SU-DHL-6 (cell line): ENCODE data around the gene ARHGAP5.
A peak's percentile ranks its signal among the peaks of the same experiment; 100 is the strongest.

Experiments used
- H2AFZ ChIP-seq: fragments of 200-600 bp; sonication (generic); 2 replicates; pipeline ENCODE4 v1.6.1; 2014; ENCODE audit warnings: low read depth, mild to moderate bottlenecking, moderate library complexity, mixed read lengths, antibody characterized with exemption, low read length; ENCODE audit not compliant: severe bottlenecking
- H3F3A ChIP-seq: fragments of 200-600 bp; shearing (Covaris generic); 2 replicates; pipeline ENCODE4 v1.6.0; 2016; ENCODE audit warnings: antibody characterized with exemption, mild to moderate bottlenecking; ENCODE audit not compliant: insufficient read depth
- H3K27ac ChIP-seq: fragments of 200-600 bp; sonication (generic); 2 replicates; pipeline ENCODE4 v1.5.1; 2016; ENCODE audit warnings: low read depth, mild to moderate bottlenecking, low read length, moderate library complexity, mixed read lengths
- H3K27me3 ChIP-seq: fragments of 200-600 bp; sonication (generic), shearing (Covaris generic); 2 replicates; pipeline ENCODE4 v1.6.0; 2014; ENCODE audit warnings: mild to moderate bottlenecking, low read length
- H3K36me3 ChIP-seq: fragments of 200-600 bp; sonication (generic); 2 replicates; pipeline ENCODE4 v1.6.1; 2014; ENCODE audit warnings: mild to moderate bottlenecking, low read length, mixed read lengths
- H3K4me2 ChIP-seq: fragments of 300-600, 200-600 bp; shearing (Covaris generic), sonication (generic); 2 replicates; pipeline ENCODE4 v1.6.0; 2014; ENCODE audit warnings: low read length, low read depth, mild to moderate bottlenecking; ENCODE audit not compliant: poor library complexity, severe bottlenecking
- H3K4me3 ChIP-seq: fragments of 200-600 bp; sonication (generic); 2 replicates; pipeline ENCODE4 v1.5.1; 2014; ENCODE audit warnings: antibody characterized with exemption, low read length, mild to moderate bottlenecking, mixed read lengths; ENCODE audit not compliant: insufficient read depth, poor library complexity, severe bottlenecking
- H3K79me2 ChIP-seq: fragments of 200-600 bp; sonication (generic); 2 replicates; pipeline ENCODE4 v1.6.1; 2014; ENCODE audit warnings: mild to moderate bottlenecking, low read length, moderate library complexity; ENCODE audit not compliant: insufficient read depth
- H3K9ac ChIP-seq: fragments of 200-600 bp; sonication (generic); 2 replicates; pipeline ENCODE4 v1.7.0; 2014; ENCODE audit warnings: mild to moderate bottlenecking, low read length
- H3K9me2 ChIP-seq: fragments of 200-600 bp; sonication (generic); replicated peaks from 2 replicates; pipeline ENCODE4 v1.6.1; 2014; ENCODE audit warnings: low read length; ENCODE audit not compliant: insufficient read depth
- H3K9me3 ChIP-seq: fragments of 200-600 bp; sonication (generic); 2 replicates; pipeline ENCODE4 v1.6.1; 2014; ENCODE audit warnings: low read length, mixed read lengths; ENCODE audit not compliant: insufficient read depth
- H4K20me1 ChIP-seq: fragments of 200-600 bp; sonication (generic); 2 replicates; pipeline ENCODE4 v1.6.1; 2014; ENCODE audit warnings: low read depth, mild to moderate bottlenecking, antibody characterized with exemption, low read length, moderate library complexity, mixed read lengths
- EZH2phosphoT487 ChIP-seq: fragments of 200-600 bp; sonication (generic), shearing (Covaris generic); conservative IDR thresholded peaks from 2 replicates; pipeline ENCODE4 v1.6.1; 2018; ENCODE audit warnings: mild to moderate bottlenecking, antibody characterized with exemption, low read length, moderate library complexity, mixed read lengths
- TF ChIP-seq, protein P1 (sequence below): fragments of 200-600 bp; sonication (generic); IDR thresholded peaks from one replicate; pipeline ENCODE4 v1.5.1; 2017; ENCODE audit warnings: antibody characterized with exemption, mild to moderate bottlenecking, low read length, moderate library complexity; ENCODE audit not compliant: insufficient read depth, poor library complexity, severe bottlenecking

ARHGAP5 gene

DNA sequence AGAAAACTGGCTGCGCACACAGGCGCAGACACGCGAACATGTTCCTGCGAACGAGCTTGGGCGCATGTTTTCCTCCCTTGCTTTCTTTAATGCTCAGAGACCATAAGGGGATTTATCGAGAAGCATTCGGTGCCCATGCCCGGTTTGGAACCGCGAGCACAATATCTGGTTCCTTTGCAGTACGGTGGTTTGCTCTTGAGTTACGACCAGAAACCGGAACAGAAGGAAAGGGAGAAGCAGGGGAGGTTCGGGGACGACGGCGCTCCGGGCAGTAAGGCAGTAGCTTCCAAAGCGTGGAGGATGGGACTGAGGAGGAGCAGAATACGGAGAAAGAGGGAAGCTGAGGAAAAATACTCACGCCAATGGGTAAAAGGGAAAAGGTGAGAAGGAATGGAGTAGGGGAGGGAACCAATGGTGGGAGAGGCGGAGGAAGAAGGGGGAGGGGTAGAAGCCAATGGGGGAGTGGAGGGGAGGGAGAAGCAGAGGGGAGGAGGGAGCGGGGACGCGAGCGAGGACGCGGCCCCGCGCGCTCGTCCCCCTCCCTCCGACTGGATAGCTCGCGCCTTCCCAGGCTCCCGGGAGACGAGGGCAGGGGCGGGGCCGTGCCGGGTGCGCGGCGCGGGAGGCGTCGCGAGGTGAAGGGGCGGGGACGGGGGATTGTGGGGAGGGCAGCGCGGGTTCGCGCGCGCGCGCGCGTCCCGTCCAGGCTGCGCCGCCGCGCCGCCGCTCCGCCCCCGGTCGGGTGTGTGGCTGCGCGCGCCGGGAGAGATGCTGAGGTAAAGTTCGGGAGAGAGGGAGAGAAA, 625 bp upstream of the ARHGAP5 start:
- H3K27me3 ChIP-seq, result no peaks in the 10 kb centered on the region
- peak overlapping the region; percentile 99 for H2AFZ ChIP-seq
- peaks cover 7% of the 10 kb centered on the region for H4K20me1 ChIP-seq
- H3K36me3 ChIP-seq, result no peaks in the 10 kb centered on the region
- H3K9me2 ChIP-seq, result no peaks in the 10 kb centered on the region
- TF ChIP-seq, protein P1, sequence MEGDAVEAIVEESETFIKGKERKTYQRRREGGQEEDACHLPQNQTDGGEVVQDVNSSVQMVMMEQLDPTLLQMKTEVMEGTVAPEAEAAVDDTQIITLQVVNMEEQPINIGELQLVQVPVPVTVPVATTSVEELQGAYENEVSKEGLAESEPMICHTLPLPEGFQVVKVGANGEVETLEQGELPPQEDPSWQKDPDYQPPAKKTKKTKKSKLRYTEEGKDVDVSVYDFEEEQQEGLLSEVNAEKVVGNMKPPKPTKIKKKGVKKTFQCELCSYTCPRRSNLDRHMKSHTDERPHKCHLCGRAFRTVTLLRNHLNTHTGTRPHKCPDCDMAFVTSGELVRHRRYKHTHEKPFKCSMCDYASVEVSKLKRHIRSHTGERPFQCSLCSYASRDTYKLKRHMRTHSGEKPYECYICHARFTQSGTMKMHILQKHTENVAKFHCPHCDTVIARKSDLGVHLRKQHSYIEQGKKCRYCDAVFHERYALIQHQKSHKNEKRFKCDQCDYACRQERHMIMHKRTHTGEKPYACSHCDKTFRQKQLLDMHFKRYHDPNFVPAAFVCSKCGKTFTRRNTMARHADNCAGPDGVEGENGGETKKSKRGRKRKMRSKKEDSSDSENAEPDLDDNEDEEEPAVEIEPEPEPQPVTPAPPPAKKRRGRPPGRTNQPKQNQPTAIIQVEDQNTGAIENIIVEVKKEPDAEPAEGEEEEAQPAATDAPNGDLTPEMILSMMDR, result no peak
- no peak for TF ChIP-seq EZH2phosphoT487
- H3K79me2 ChIP-seq, result no peaks in the 10 kb centered on the region
- H3K4me3 ChIP-seq, result peak overlapping the region; percentile 83
- H3K9me3 ChIP-seq, result no peaks in the 10 kb centered on the region
- H3F3A ChIP-seq, result peaks cover 15% of the 10 kb centered on the region; the same call in 1 of the 2 replicates
- H3K4me2 ChIP-seq, result peak overlapping the region; percentile 66
- H3K9ac ChIP-seq, result peak overlapping the region; percentile 64
- H3K27ac ChIP-seq, result no peak overlapping the region; the same call in 1 of the 2 replicates

DNA sequence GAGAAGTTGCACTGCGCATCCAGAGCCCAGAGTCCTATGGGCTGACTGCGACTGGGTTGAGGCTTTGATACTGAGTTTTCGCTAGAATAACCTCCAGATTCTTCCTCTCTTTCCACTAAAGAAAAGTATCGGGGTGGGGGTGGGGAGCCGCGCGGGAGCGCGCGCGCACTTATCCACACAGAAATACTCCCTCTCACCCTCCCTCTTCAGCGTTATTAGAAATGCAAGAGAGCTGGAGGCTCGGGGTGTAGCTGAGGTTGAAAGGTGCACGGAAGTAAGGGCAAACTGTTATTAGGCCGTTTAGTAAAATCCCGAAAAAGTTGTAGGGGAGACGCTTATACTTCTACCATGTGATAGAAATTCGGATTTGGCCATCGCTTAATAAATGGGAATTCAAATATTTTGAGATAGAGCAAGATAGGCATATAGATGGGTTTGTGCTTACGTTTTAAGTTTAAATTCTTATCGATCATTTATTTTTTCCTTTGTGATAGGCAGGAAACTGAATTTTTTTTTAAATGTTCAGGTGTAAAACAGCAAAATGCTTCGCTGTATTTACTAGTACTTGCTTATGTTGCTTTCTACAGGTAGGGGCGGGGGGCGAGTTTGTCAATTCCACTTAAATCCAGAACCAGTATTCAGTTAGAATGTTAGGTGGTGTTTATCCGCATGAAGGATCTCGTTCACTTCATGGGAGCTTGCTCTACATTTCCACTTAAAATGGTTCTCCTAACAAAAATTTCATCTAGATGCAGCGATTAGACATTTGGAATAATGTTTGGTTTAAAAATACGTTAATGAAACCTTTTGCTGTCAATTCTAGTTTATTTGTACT, 1.1 kb downstream of the ARHGAP5 start:
- peaks cover 15% of the 10 kb centered on the region; the same call in 1 of the 2 replicates for H3F3A ChIP-seq
- peak overlapping the region; percentile 66 for H3K4me2 ChIP-seq

DNA sequence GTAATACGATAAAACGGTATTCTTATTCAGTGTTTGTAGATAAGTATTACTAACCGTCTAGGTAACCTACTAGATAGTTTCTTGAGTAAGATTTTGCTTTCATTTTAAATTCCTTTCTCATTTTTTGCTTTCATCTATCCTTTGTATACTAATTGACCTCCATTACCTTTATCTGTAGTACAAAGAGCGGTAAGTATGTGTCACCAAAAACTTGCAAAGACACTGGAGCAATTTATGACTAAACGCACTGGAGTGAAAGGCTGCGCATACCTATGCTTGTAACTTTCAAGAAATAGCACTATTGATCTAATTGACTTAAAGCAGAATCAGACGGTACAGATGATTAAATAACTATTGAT, 1.7 kb downstream of the ARHGAP5 start:
- Histone ChIP-seq H3K9me3 (no peaks in the 10 kb centered on the region), H3K79me2 (no peaks in the 10 kb centered on the region), H4K20me1 (peaks cover 12% of the 10 kb centered on the region), H3K27me3 (no peaks in the 10 kb centered on the region), H3F3A (peaks cover 15% of the 10 kb centered on the region; the same call in 1 of the 2 replicates), H2AFZ (no peak overlapping the region), H3K4me3 (no peak overlapping the region), H3K9ac (no peak overlapping the region), H3K4me2 (peak overlapping the region; percentile 66), H3K36me3 (no peaks in the 10 kb centered on the region), H3K9me2 (no peaks in the 10 kb centered on the region), H3K27ac (no peak overlapping the region)
- TF ChIP-seq EZH2phosphoT487, result no peak
- TF ChIP-seq, protein P1, result no peak

More for the DNA sequence above, 1.1 kb downstream of the ARHGAP5 start:
- H3K27me3 ChIP-seq, result no peaks in the 10 kb centered on the region
- peak overlapping the region; percentile 64 for H3K9ac ChIP-seq
- H3K27ac ChIP-seq, result no peak overlapping the region
- H3K9me2 ChIP-seq, result no peaks in the 10 kb centered on the region
- no peak for TF ChIP-seq EZH2phosphoT487
- TF ChIP-seq, protein P1, result no peak
- H2AFZ ChIP-seq, result peak overlapping the region; percentile 52
- peak overlapping the region; percentile 83 for H3K4me3 ChIP-seq
- no peaks in the 10 kb centered on the region for H3K36me3 ChIP-seq
- H3K79me2 ChIP-seq, result no peaks in the 10 kb centered on the region
- H3K9me3 ChIP-seq, result no peaks in the 10 kb centered on the region
- peaks cover 9% of the 10 kb centered on the region for H4K20me1 ChIP-seq
